HepG2 (cell line): Measurements from ENCODE around the gene GRID1. TPM values are rescaled to one million over a fixed set of nuclear protein-coding genes. Genes with fewer than 3 reads are reported as not detected.

Experiments
- ATAC-seq: fragments of 200-7000 bp; cut with Tn5 transposase; 3 replicates; pipeline ENCODE4 v1.9.1; 2020; ENCODE audit warnings: mild to moderate bottlenecking, moderate library complexity
- BruUV-seq: library from RNA; stranded (reverse); fragments of 400-500 nt; replicated peaks from 2 replicates; lab custom pipeline; 2021; lab: Mats Ljungman, UMichigan
- CTCF ChIA-PET: fragments of 300-600 bp; formaldehyde crosslinking; extraction: SDS; loops from one replicate; lab custom pipeline; 2021; ENCODE audit warnings: low total read pairs, inconsistent platforms, low intra/inter-chr PET ratio; lab: Yijun Ruan, JAX
- POLR2A ChIA-PET: fragments of 350-600 bp; sonication (Branson Sonifier 250); formaldehyde crosslinking; loops from one replicate; lab custom pipeline; 2020; ENCODE audit warnings: antibody characterized with exemption, inconsistent platforms; lab: Yijun Ruan, JAX
- DNase-seq: peaks from one replicate; pipeline ENCODE4 v3.0.0-alpha.2; 2015; ENCODE audit warnings: low spot score
- FAIRE-seq: peaks from 3 replicates; lab custom pipeline; 2011; peaks lifted over from hg19 to GRCh38; lab: Jason Lieb, UNC
- H2AFZ ChIP-seq: one replicate; pipeline ENCODE4 v1.6.1; 2011; ENCODE audit warnings: low read length, inconsistent platforms
- H3K27ac ChIP-seq: fragments of 300-600 bp; 3 replicates; pipeline ENCODE4 v1.8.0; 2011; ENCODE audit warnings: mixed run types, mild to moderate bottlenecking, mixed read lengths, low read length, inconsistent platforms; ENCODE audit not compliant: insufficient read depth; ENCODE audit errors: extremely low read length
- H3K27me3 ChIP-seq, 2 experiments: fragments of 200-600 bp in 1 of 2; 2 replicates in 1 of 2; 3 replicates in 1 of 2; pipeline versions ENCODE4 v1.6.0 to v1.8.0; 2011; ENCODE audit warnings: low read length in 2 of 2, mild to moderate bottlenecking in 2 of 2, moderate library complexity in 2 of 2, inconsistent platforms in 1 of 2; ENCODE audit not compliant: insufficient read depth in 2 of 2, control insufficient read depth in 1 of 2
- H3K36me3 ChIP-seq, 2 experiments: fragments of 200-600 bp in 1 of 2; replicated peaks in 1 of 2; 2 replicates in 1 of 2; 3 replicates in 1 of 2; pipeline versions ENCODE4 v1.5.1 to v1.8.0; 2011; ENCODE audit warnings: low read length in 2 of 2, inconsistent platforms in 1 of 2; ENCODE audit not compliant: insufficient read depth in 2 of 2, control insufficient read depth in 1 of 2
- H3K4me1 ChIP-seq: 2 replicates; pipeline ENCODE4 v1.5.1; 2012; ENCODE audit warnings: low read length, inconsistent platforms; ENCODE audit not compliant: insufficient read depth
- H3K4me2 ChIP-seq: 2 replicates; pipeline ENCODE4 v1.6.0; 2011; ENCODE audit warnings: low read depth, low read length, inconsistent platforms
- H3K4me3 ChIP-seq, 3 experiments: fragments of 200-600 bp in 1 of 3; sonication (generic), shearing (Covaris generic) in 1 of 3; replicated peaks in 1 of 3; 2 replicates each; pipeline ENCODE4 v1.5.1; 2011 to 2016; ENCODE audit warnings: low read length in 3 of 3, inconsistent platforms in 2 of 3, low read depth in 2 of 3, mild to moderate bottlenecking in 2 of 3, control low read depth in 1 of 3, mixed read lengths in 1 of 3; ENCODE audit not compliant: insufficient read depth in 1 of 3
- H3K79me2 ChIP-seq: one replicate; pipeline ENCODE4 v1.6.1; 2011; ENCODE audit warnings: low read length, inconsistent platforms; ENCODE audit not compliant: insufficient read depth
- H3K9ac ChIP-seq: 2 replicates; pipeline ENCODE4 v1.6.0; 2011; ENCODE audit warnings: mild to moderate bottlenecking, low read depth, low read length, inconsistent platforms; ENCODE audit not compliant: insufficient read depth
- H3K9me3 ChIP-seq: 2 replicates; pipeline ENCODE4 v1.5.1; 2012; ENCODE audit warnings: mild to moderate bottlenecking, low read length
- H4K20me1 ChIP-seq: 2 replicates; pipeline ENCODE4 v1.6.0; 2011; ENCODE audit warnings: inconsistent platforms, mild to moderate bottlenecking, low read length, moderate library complexity; ENCODE audit not compliant: insufficient read depth
- CEBPB ChIP-seq: IDR thresholded peaks from 2 replicates; pipeline ENCODE4 v1.6.1; 2011; ENCODE audit warnings: low read depth, low read length, improper control_type of control experiment, borderline replicate concordance
- HCFC1 ChIP-seq: fragments of 150-350 bp; IDR thresholded peaks from 2 replicates; pipeline ENCODE4 v1.6.1; 2014; ENCODE audit warnings: low read depth, low read length
- HNRNPH1 ChIP-seq: fragments of 200-400 bp; formaldehyde crosslinking; optimal IDR thresholded peaks from 2 replicates; pipeline ENCODE3; 2017; ENCODE audit warnings: mild to moderate bottlenecking, low read depth, low read length
- HOXA7 ChIP-seq: sonication (generic); formaldehyde crosslinking; IDR thresholded peaks from 2 replicates; pipeline ENCODE4 v1.8.1; 2022; ENCODE audit warnings: mild to moderate bottlenecking, missing genetic modification reagents, moderate library complexity
- RAD21 ChIP-seq: fragments of 450-650 bp; formaldehyde crosslinking; IDR thresholded peaks from 2 replicates; pipeline ENCODE4 v1.5.0; 2020; ENCODE audit warnings: mild to moderate bottlenecking
- RBFOX2 ChIP-seq: fragments of 200-400 bp; formaldehyde crosslinking; IDR thresholded peaks from 2 replicates; pipeline ENCODE4 v1.6.1; 2017; ENCODE audit warnings: low read depth, mild to moderate bottlenecking, low read length
- RORA ChIP-seq: sonication (generic); formaldehyde crosslinking; IDR thresholded peaks from 2 replicates; pipeline ENCODE4 v1.5.0; 2020; ENCODE audit warnings: mild to moderate bottlenecking, missing genetic modification reagents, moderate library complexity
- RXRA ChIP-seq: sonication (generic); formaldehyde crosslinking; IDR thresholded peaks from 2 replicates; pipeline ENCODE4 v1.5.1; 2020; ENCODE audit warnings: missing genetic modification reagents
- SIX1 ChIP-seq: sonication (generic); formaldehyde crosslinking; IDR thresholded peaks from 2 replicates; pipeline ENCODE4 v1.4.0; 2020; ENCODE audit warnings: missing genetic modification reagents, borderline replicate concordance
- SNRNP70 ChIP-seq: fragments of 200-400 bp; formaldehyde crosslinking; IDR thresholded peaks from 2 replicates; pipeline ENCODE4 v1.6.1; 2017; ENCODE audit warnings: mild to moderate bottlenecking, low read depth, low read length, moderate library complexity
- TCF12 ChIP-seq, 2 experiments: fragments of 450-650 bp in 1 of 2; sonication (generic) in 1 of 2; formaldehyde crosslinking in 1 of 2; IDR thresholded peaks; 2 replicates each; pipeline versions ENCODE4 v1.6.1 to v1.8.0; 2017 to 2022; ENCODE audit warnings: antibody characterized with exemption in 1 of 2, mild to moderate bottlenecking in 1 of 2, missing genetic modification reagents in 1 of 2, moderate library complexity in 1 of 2
- ZNF121 ChIP-seq: sonication (generic); formaldehyde crosslinking; IDR thresholded peaks from 2 replicates; pipeline ENCODE4 v1.5.0; 2020; ENCODE audit warnings: mild to moderate bottlenecking, missing genetic modification reagents
- ZNF234 ChIP-seq: sonication (generic); formaldehyde crosslinking; conservative IDR thresholded peaks from 2 replicates; pipeline ENCODE4 v1.5.1; 2020; ENCODE audit warnings: mild to moderate bottlenecking, missing genetic modification reagents
- ZNF292 ChIP-seq: sonication (generic); formaldehyde crosslinking; IDR thresholded peaks from 2 replicates; pipeline ENCODE4 v1.8.1; 2022; ENCODE audit warnings: mild to moderate bottlenecking, low read depth, missing genetic modification reagents, borderline replicate concordance
- ZNF383 ChIP-seq: sonication (generic); formaldehyde crosslinking; IDR thresholded peaks from 2 replicates; pipeline ENCODE4 v1.4.0; 2020; ENCODE audit warnings: missing genetic modification reagents, mild to moderate bottlenecking, borderline replicate concordance
- ZNF564 ChIP-seq: sonication (generic); formaldehyde crosslinking; IDR thresholded peaks from 2 replicates; pipeline ENCODE4 v1.8.1; 2023; ENCODE audit warnings: mild to moderate bottlenecking, missing genetic modification reagents
- WGBS: methylation state at CpG from one replicate; pipeline ENCODE4 v1.1.6; 2017; ENCODE audit warnings: low lambda C conversion rate; 5-methylcytosine and 5-hydroxymethylcytosine counted together
- in situ Hi-C: cut with HindIII; loops from 2 replicates; pipeline ENCODE4 v1.10.0; 2017; ENCODE audit warnings: low pct_unique_long_range_greater_than_20kb; ENCODE audit not compliant: extremely low pct_ligation_motif_present
- intact Hi-C: fragments of 100-400 bp; cut with micrococcal nuclease; formaldehyde crosslinking; loops from one replicate; pipeline ENCODE4 v1.10.0; 2022; ENCODE audit not compliant: unreplicated experiment
- polyA plus RNA-seq, 8 experiments: library from polyadenylated mRNA; depleted of rRNA in 3 of 8; stranded (reverse) in 7 of 8; unstranded in 1 of 8; fragments of >200 nt; fragmentation: Illumina TruSeq in 4 of 8; extraction: Trizol in 4 of 8; gene quantifications; 2 replicates each; pipeline versions ENCODE4 v1.2.1 to v1.2.3, GENCODE V29; 2011 to 2016; ENCODE audit warnings: low read depth in 4 of 8, missing spikeins in 1 of 8, mixed read lengths in 1 of 8; ENCODE audit not compliant: insufficient read depth in 1 of 8
- total RNA-seq, 5 experiments: library from RNA; depleted of rRNA; stranded (reverse); fragments of >200 nt; fragmentation: Illumina TruSeq; extraction: Trizol; gene quantifications; 2 replicates each; pipeline ENCODE4 v1.2.3, GENCODE V29; 2016; ENCODE audit warnings: low read depth in 1 of 5
- TF ChIP-seq, protein P1 (sequence below): sonication (generic); formaldehyde crosslinking; IDR thresholded peaks from 2 replicates; pipeline ENCODE4 v1.5.0; 2020; ENCODE audit warnings: missing genetic modification reagents, mild to moderate bottlenecking, borderline replicate concordance
- TF ChIP-seq, protein P2 (sequence below): sonication (generic); formaldehyde crosslinking; IDR thresholded peaks from 2 replicates; pipeline ENCODE4 v1.5.0; 2020; ENCODE audit warnings: missing genetic modification reagents

GRID1 gene
- total and polyA plus RNA-seq, 2 of the 13 experiments (the other 11 are each of a cell fraction or from before 2014, with no cell fraction given): 0.05 TPM; not detected in 1

DNA sequence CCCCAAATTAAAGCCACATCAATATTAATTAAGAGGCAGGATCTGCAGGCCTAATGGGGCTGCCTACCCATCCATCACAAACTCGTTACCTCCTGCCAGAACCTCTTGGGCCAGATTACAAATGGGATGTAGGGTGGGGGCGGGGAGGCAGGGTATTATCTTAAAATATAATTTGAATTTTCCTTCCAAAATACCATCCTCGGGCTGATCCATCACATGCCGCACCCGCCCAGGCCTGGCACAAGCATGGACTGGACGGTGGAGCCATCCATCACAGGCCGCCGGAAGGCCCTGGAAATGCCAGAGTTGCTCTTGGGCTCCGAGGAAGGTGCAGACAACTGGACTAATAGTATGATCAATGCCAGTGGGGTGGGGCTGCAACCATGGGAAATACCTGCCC is 212.8 kb downstream of the GRID1 start:
- 40% methylated on average over 8 of the region's 9 CpGs for WGBS
- Histone ChIP-seq H3K27me3 (no peaks in the 10 kb centered on the region), H3K27ac (no peak overlapping the region)
- intact Hi-C loops: no loop called here
- CTCF ChIA-PET: no interaction called here
- POLR2A ChIA-PET: no interaction called here
- no peak for TF ChIP-seq ZNF564
- TF ChIP-seq RBFOX2: no peak
- no peak for TF ChIP-seq RAD21 (CRISPR knock-in tag)
- TF ChIP-seq, protein P1, sequence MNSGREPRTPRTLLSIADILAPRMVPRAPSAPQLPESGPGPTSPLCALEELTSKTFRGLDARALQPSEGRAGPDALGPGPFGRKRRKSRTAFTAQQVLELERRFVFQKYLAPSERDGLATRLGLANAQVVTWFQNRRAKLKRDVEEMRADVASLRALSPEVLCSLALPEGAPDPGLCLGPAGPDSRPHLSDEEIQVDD: no peak
- no peak for TF ChIP-seq SIX1 (CRISPR knock-in tag)
- TF ChIP-seq TCF12 (IDR thresholded peaks at IDR 0.05): no peak
- no peak for TF ChIP-seq TCF12 (CRISPR knock-in tag; IDR thresholded peaks at IDR 0.05)
- TF ChIP-seq CEBPB: no peak
- no peak for TF ChIP-seq ZNF383
- TF ChIP-seq, protein P2, sequence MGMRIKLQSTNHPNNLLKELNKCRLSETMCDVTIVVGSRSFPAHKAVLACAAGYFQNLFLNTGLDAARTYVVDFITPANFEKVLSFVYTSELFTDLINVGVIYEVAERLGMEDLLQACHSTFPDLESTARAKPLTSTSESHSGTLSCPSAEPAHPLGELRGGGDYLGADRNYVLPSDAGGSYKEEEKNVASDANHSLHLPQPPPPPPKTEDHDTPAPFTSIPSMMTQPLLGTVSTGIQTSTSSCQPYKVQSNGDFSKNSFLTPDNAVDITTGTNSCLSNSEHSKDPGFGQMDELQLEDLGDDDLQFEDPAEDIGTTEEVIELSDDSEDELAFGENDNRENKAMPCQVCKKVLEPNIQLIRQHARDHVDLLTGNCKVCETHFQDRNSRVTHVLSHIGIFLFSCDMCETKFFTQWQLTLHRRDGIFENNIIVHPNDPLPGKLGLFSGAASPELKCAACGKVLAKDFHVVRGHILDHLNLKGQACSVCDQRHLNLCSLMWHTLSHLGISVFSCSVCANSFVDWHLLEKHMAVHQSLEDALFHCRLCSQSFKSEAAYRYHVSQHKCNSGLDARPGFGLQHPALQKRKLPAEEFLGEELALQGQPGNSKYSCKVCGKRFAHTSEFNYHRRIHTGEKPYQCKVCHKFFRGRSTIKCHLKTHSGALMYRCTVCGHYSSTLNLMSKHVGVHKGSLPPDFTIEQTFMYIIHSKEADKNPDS (CRISPR knock-in tag): no peak
- no peak for TF ChIP-seq HCFC1
- no peak for TF ChIP-seq RXRA (CRISPR knock-in tag)
- TF ChIP-seq HNRNPH1: no peak
- TF ChIP-seq ZNF121 (CRISPR knock-in tag): no peak
- no peak for TF ChIP-seq SNRNP70
- TF ChIP-seq HOXA7 (CRISPR knock-in tag): no peak
- no peak for TF ChIP-seq ZNF292 (CRISPR knock-in tag)
- TF ChIP-seq ZNF234 (CRISPR knock-in tag): no peak
- TF ChIP-seq RORA: no peak
- TF ChIP-seq, all 625 proteins: peak for 0
- ATAC-seq (no peak), DNase-seq (no peak), FAIRE-seq (no peak)
- Histone ChIP-seq H2AFZ (no peak overlapping the region), H4K20me1 (no peaks in the 10 kb centered on the region), H3K9me3 (no peaks in the 10 kb centered on the region), H3K4me2 (no peak overlapping the region), H3K4me1 (no peaks in the 10 kb centered on the region), H3K79me2 (no peaks in the 10 kb centered on the region), H3K4me3 (no peak overlapping the region), H3K36me3 (no peaks in the 10 kb centered on the region), H3K9ac (no peak overlapping the region)
- in situ Hi-C loops: no loop called here
- BruUV-seq: no TSS peak
